BLaER1 (cell line): ENCODE data around the gene MAFB.
"Not testable (repeated sequence)": the region's sequence is repeated elsewhere in the genome, so short reads cannot be mapped to it uniquely, and the experiment has no call there.

Source experiments
- H3K27ac ChIP-seq: shearing (Covaris generic); formaldehyde crosslinking; 2 replicates; pipeline ENCODE4 v1.8.1; 2022
- H3K27me3 ChIP-seq: shearing (Covaris generic); formaldehyde crosslinking; 2 replicates; pipeline ENCODE4 v1.8.1; 2022
- H3K36me3 ChIP-seq: shearing (Covaris generic); formaldehyde crosslinking; 2 replicates; pipeline ENCODE4 v1.8.1; 2022
- H3K4me1 ChIP-seq: shearing (Covaris generic); formaldehyde crosslinking; 2 replicates; pipeline ENCODE4 v1.8.1; 2022
- H3K4me2 ChIP-seq: shearing (Covaris generic); formaldehyde crosslinking; 2 replicates; pipeline ENCODE4 v1.8.1; 2022
- H3K4me3 ChIP-seq: shearing (Covaris generic); formaldehyde crosslinking; 2 replicates; pipeline ENCODE4 v1.8.1; 2022
- H3K9ac ChIP-seq: shearing (Covaris generic); formaldehyde crosslinking; 2 replicates; pipeline ENCODE4 v1.8.1; 2022
- H3K9me3 ChIP-seq: shearing (Covaris generic); formaldehyde crosslinking; 2 replicates; pipeline ENCODE4 v1.8.1; 2022
- H4K20me1 ChIP-seq: shearing (Covaris generic); formaldehyde crosslinking; 2 replicates; pipeline ENCODE4 v1.8.1; 2022
- Cebpa-rat ChIP-seq: shearing (Covaris generic); IDR thresholded peaks from 2 replicates; pipeline ENCODE4 v1.8.1; 2022

The MAFB gene

GRCh38 chr20:40689100-40689942, at the start of gene MAFB:
Gene MAFB (minus strand): TSS chr20:40689236. CDS start chr20:40688850, 386 bp downstream.
- Histone ChIP-seq H3K4me1 (peaks cover 14% of the 10 kb centered on the region), H3K9ac (peak within 1 kb of the TSS; percentile 65; the same call in 1 of the 2 replicates), H4K20me1 (peaks cover 62% of the 10 kb centered on the region), H3K4me3 (peak within 1 kb of the TSS; percentile 73), H3K27me3 (peaks cover 89% of the 10 kb centered on the region), H3K9me3 (0 out of 2 replicates have a peak, but pooled peaks cover 6% of the 10 kb centered on the region), H3K36me3 (no peaks in the 10 kb centered on the region), H3K27ac (no peak within 1 kb of the TSS), H3K4me2 (peak within 1 kb of the TSS; percentile 100)
- TF ChIP-seq Cebpa-rat = no peak

DNA sequence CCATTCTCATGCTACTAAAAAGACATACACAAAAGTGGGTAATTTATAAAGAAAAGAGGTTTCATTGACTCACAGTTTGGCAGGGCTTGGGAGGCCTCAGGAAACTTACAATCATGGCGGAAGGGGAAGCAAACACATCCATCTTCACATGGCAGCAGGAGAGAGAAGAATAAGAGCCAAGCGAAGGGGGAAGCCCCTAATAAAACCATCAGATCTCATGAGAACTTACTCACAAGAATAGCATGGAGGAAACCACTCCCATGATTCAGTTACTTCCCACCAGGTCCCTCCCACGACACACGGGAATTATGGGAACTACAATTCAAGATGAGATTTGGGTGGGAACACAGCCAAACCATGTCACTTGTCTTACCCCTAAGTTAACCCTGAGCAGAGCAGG, 47.4 kb upstream of the MAFB start:
- not testable (repeated sequence) for H3K9me3 ChIP-seq

GRCh38 chr20:40728996-40729395, 40.0 kb upstream of the MAFB start:
- Histone ChIP-seq H3K36me3 (no peaks in the 10 kb centered on the region), H3K4me2 (no peak overlapping the region), H4K20me1 (no peaks in the 10 kb centered on the region), H3K27me3 (no peaks in the 10 kb centered on the region), H3K4me1 (no peaks in the 10 kb centered on the region), H3K27ac (no peak overlapping the region), H3K9ac (no peak overlapping the region), H3K4me3 (no peak overlapping the region), H3K9me3 (no peaks in the 10 kb centered on the region)
- TF ChIP-seq Cebpa-rat = no peak

More for the DNA sequence above, 47.4 kb upstream of the MAFB start:
- not testable (repeated sequence) for H3K4me3 ChIP-seq, H4K20me1 ChIP-seq, H3K27ac ChIP-seq, H3K36me3 ChIP-seq, H3K9ac ChIP-seq, H3K4me1 ChIP-seq, H3K4me2 ChIP-seq, H3K27me3 ChIP-seq

DNA sequence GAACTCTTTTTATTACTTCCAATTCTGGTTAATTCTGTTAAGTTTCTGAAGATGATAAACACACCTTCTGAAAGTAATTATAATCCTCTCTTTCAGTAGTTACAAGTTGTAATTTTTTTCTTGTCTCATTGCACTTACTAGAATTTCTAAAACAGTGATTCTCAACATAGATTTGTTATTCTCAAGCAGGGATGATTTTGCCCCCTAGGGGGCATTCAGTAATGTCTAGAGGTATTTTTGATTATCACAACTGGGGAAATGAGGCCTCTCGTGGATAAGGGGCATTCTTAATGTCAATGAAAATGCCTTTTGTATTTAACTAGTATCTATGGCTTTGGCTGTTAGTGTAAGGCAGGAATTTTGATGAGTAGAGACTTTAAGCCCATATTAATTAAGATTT, 39.4 kb upstream of the MAFB start:
- H3K27me3 ChIP-seq = no peaks in the 10 kb centered on the region
- TF ChIP-seq Cebpa-rat = no peak
- H3K4me1 ChIP-seq = no peaks in the 10 kb centered on the region
- H4K20me1 ChIP-seq = no peaks in the 10 kb centered on the region
- no peak overlapping the region for H3K9ac ChIP-seq
- no peaks in the 10 kb centered on the region for H3K9me3 ChIP-seq
- H3K4me2 ChIP-seq = no peak overlapping the region
- no peak overlapping the region for H3K27ac ChIP-seq
- H3K4me3 ChIP-seq = no peak overlapping the region
- H3K36me3 ChIP-seq = no peaks in the 10 kb centered on the region

GRCh38 chr20:40727960-40728359, 38.9 kb upstream of the MAFB start:
- Histone ChIP-seq H3K27ac (no peak overlapping the region), H3K4me3 (no peak overlapping the region), H3K4me1 (no peaks in the 10 kb centered on the region), H3K4me2 (no peak overlapping the region), H3K27me3 (no peaks in the 10 kb centered on the region), H3K9ac (no peak overlapping the region), H3K9me3 (no peaks in the 10 kb centered on the region), H4K20me1 (no peaks in the 10 kb centered on the region), H3K36me3 (no peaks in the 10 kb centered on the region)
- TF ChIP-seq Cebpa-rat = no peak

DNA sequence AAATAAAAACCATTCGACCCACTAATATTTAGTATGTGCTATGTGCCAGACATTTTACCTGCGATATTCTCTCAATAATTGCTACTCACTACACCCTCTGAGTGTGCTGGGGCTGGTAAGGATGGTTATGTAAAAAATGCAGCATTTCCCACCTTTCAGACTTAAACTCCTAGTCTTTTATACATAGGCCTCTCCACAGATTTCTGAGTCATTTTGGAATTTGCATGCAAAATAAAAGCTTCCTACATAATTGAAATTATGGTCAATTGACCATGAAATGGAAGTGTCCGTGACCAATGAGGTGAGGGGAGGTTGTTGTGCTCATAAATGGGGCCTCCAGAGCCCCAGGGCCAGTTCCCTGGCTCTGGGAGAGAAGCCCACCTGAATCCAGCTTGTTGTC, 37.7 kb upstream of the MAFB start:
- no peak overlapping the region for H3K4me2 ChIP-seq
- no peaks in the 10 kb centered on the region for H3K9me3 ChIP-seq
- no peaks in the 10 kb centered on the region for H3K36me3 ChIP-seq
- H3K9ac ChIP-seq = no peak overlapping the region
- no peak overlapping the region for H3K27ac ChIP-seq
- H3K27me3 ChIP-seq = no peaks in the 10 kb centered on the region
- no peaks in the 10 kb centered on the region for H4K20me1 ChIP-seq
- H3K4me1 ChIP-seq = no peaks in the 10 kb centered on the region
- no peak overlapping the region for H3K4me3 ChIP-seq
- no peak for TF ChIP-seq Cebpa-rat

DNA sequence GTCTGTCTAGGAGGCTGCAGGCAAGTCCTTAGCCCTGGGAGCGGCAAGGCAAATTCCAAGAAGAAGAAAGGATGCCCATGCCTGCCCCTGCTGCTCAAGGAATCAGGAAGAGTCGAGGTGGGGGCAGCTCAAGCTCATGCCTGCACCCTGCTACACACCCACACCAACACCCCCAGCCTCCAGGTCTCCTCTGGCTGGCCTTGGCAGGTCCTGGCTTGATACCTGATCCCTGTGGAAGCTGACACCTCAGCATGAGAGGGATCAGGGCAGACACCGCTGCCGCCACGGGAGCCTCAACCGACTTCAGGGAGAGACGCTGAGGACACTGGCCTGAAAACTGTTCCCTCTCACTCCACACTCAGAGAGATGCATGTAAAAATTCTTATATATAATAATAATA, 35.5 kb upstream of the MAFB start:
- H4K20me1 ChIP-seq = no peaks in the 10 kb centered on the region
- H3K4me3 ChIP-seq = no peak overlapping the region
- no peak overlapping the region for H3K27ac ChIP-seq
- no peak overlapping the region for H3K4me2 ChIP-seq
- peaks cover 14% of the 10 kb centered on the region for H3K4me1 ChIP-seq
- no peak overlapping the region for H3K9ac ChIP-seq
- TF ChIP-seq Cebpa-rat = no peak
- H3K36me3 ChIP-seq = no peaks in the 10 kb centered on the region
- no peaks in the 10 kb centered on the region for H3K9me3 ChIP-seq
- H3K27me3 ChIP-seq = no peaks in the 10 kb centered on the region

GRCh38 chr20:40720826-40721225, 31.8 kb upstream of the MAFB start:
- Histone ChIP-seq H3K9ac (no peak overlapping the region), H3K27me3 (no peaks in the 10 kb centered on the region), H4K20me1 (no peaks in the 10 kb centered on the region), H3K36me3 (no peaks in the 10 kb centered on the region), H3K4me1 (peaks cover 19% of the 10 kb centered on the region), H3K4me3 (no peak overlapping the region), H3K9me3 (no peaks in the 10 kb centered on the region), H3K27ac (no peak overlapping the region), H3K4me2 (peak overlapping the region; percentile 50)
- TF ChIP-seq Cebpa-rat = no peak

- H3K9me3 ChIP-seq = no peaks in the 10 kb centered on the region
- peaks cover 19% of the 10 kb centered on the region for H3K4me1 ChIP-seq
- no peak overlapping the region for H3K4me3 ChIP-seq
- no peak overlapping the region for H3K9ac ChIP-seq
- no peaks in the 10 kb centered on the region for H4K20me1 ChIP-seq
- no peak for TF ChIP-seq Cebpa-rat
- H3K27me3 ChIP-seq = no peaks in the 10 kb centered on the region
- H3K36me3 ChIP-seq = no peaks in the 10 kb centered on the region
- no peak overlapping the region for H3K27ac ChIP-seq
- H3K4me2 ChIP-seq = peak overlapping the region; percentile 50; the same call in 1 of the 2 replicates
Measured at GRCh38 chr20:40720099-40720498, 31.1 kb upstream of the MAFB start.

GRCh38 chr20:40718982-40719729, 30.1 kb upstream of the MAFB start:
- no peaks in the 10 kb centered on the region for H3K36me3 ChIP-seq
- no peak for TF ChIP-seq Cebpa-rat
- no peak overlapping the region for H3K4me3 ChIP-seq
- H3K9ac ChIP-seq = no peak overlapping the region
- H3K27ac ChIP-seq = no peak overlapping the region
- H4K20me1 ChIP-seq = no peaks in the 10 kb centered on the region
- no peak overlapping the region for H3K4me2 ChIP-seq
- H3K4me1 ChIP-seq = peaks cover 19% of the 10 kb centered on the region
- H3K9me3 ChIP-seq = no peaks in the 10 kb centered on the region
- H3K27me3 ChIP-seq = no peaks in the 10 kb centered on the region
